HG03045 (cell line): ENCODE results near the gene ARHGAP26.

ENCODE experiments used
- ATAC-seq: cut with Tn5 transposase; IDR thresholded peaks from one replicate; pipeline ENCODE4 v1.9.1; 2021; ENCODE audit warnings: mild to moderate bottlenecking, moderate library complexity; ENCODE audit not compliant: unreplicated experiment

Gene ARHGAP26

DNA sequence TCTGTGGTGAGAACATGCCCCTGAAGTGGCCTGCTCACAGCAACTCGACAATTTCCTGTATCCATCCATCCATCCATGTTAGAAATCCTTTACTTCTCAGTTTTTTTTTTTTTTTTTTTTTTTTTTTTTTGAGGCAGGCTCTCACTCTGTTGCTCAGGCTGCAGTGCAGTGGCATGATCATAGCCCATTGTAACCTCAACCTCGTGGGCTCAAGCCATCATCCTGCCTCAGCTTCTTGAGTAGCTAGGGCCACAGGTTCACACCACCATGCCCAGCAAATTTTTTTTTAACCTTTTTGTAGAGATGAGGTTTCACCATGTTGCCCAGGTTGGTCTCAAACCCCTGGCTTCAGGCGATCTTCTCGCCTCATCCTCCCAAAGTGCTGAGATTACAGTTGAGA is 259.1 kb downstream of the ARHGAP26 start:
- no peak for ATAC-seq

DNA sequence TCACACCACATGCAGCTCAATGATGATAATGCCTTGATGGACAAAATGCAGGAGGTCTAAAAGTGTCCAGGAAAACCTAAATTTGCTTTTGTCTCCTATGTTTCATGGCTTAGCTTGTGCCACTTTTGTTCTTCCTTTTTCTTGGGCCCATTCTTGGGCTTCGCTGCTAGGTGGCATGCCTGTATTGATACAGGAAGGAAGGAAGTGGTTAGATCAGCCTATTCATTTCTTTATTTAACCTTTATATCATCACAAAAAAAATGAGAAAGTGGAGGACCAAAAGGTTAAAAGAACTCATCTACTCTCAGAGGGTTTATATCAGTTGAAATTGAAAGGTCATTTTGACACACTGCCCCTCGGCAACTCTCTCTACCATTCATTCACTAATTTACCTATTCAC is 260.2 kb downstream of the ARHGAP26 start:
- ATAC-seq = no peak

DNA sequence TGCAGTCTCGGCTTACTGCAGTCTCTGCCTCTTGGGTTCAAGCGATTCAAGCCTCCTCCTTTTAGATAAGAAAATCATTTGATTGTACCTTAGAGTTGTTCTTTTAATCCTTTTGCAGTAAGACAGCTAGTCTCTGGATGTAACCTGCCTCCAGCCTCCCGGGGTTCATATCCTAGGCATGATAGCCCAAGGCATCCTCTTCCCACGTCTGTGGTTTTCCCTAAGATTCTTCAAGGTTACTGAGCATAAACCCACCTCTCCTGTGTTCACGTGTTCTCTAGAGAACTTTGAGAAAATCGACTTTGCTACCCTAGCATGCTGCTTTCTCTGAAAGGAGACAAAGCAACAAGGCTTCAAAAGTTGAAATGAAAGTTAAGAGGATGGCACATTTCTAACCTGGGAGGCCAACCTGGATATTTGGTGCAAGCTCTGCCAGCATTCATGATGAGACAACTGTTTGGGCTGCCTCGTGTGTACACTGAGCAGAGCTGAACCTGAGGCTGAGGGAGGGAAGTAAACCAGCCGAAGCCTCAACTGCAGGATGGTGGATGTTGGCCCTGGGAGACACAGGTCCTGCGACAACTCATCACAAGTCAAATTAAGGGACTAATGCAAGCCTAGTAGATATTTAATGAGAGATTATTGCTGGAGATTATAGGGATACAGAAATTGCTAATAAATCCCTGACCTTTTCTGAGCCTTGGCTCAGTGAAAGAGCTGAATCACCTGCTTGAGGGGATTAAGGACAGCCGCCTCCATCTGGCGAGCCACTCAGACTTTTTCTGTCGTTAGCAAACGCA is 261.8 kb downstream of the ARHGAP26 start:
- no peak for ATAC-seq

DNA sequence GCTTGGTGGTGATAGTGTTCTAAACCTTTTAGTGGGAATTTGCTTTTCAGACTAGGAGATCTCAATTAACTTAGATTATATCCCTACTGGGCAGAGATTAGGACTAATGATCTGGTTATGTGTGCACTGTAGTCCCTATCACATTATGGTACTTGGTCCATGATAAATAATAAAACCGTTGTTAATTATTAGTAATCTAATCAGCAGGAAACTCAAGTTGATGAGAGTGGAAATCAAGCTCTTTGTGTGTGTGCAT is 262.3 kb downstream of the ARHGAP26 start:
- no peak for ATAC-seq

DNA sequence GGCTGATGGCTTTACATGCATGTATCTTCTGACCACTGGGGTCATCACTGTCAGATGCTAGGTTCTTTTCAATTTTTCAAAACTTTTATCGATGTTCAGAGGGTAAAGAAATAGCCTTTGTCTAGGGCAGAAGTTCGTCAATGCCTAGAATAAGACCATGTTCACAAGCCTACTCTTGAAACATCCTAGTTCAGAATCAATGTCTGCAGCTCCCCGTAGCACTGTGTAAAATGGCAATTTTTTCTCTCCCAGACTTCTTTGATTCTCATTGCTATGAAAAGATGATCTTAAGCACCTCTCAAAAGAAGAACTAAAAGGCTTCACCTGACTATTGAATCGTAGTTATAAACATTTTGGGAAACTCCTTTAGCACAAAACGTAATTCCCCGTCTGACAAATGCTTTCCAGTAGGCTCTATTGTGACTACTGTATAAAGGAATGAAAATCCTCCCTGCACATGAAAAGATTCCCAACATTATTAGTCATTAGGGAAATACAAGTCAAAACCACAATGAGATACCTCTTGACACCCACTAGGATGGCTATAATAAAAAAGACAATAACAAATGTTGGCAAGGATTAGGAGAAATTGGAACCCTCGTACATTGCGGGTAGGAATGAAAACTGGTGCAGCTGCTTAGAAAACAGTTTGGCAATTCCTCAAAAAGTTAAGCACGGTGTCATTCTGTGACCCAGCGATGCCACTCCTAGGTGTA is 263.5 kb downstream of the ARHGAP26 start:
- no peak for ATAC-seq

DNA sequence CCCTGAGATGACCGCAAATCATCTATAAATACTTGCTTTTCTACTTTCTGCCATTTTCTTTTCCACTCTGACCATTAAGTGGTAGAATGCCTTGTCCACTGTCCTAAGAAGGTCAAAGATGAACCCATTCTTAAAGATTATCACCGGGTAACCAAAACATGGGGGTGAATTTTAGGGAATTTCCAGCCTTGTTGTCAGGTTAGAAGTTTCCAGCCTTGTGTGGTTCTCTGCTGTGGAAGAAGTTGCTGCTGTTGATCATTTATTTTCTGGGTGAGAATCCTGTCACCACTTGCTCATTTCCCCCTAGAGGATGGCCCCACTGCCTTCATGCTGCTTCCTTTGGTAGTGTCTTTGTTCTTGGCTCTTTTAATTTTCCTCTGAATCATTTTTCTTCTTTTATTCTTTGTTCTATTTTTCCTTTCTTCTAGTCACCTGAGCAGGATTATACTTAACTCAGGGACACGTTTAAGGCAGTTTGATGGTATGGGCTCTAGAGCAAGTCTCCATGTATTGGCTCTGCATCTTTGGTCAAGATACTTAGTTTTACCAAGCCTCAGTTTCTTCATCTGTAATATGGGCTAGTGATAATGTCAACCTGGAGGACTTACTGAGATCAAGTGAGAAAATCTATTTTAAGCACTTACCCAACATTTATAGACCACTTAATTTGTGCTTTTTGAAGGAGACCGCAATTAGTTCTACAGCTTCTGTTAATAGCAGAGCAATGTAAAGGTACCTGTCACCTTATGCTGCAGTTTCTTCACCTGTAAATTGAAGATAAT is 266.2 kb downstream of the ARHGAP26 start:
- no peak for ATAC-seq

DNA sequence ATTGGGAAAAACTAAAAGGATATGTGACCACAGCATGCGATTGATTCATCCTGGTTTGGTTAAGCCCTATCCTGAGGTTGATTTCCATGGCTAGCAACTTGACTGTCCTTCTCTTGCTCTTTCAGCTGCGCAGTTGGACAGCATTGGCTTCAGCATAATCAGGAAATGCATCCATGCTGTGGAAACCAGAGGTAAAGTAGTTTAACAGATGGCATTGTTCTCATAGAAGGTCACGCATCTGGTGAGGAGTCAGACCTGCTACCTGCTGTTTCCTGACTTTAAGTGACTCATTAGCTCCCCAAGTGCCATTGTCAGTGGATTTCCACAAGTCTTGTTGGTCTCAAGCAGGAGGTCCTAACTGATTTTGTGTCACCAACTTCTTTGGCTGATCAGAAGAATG is 266.9 kb downstream of the ARHGAP26 start:
- no peak for ATAC-seq

DNA sequence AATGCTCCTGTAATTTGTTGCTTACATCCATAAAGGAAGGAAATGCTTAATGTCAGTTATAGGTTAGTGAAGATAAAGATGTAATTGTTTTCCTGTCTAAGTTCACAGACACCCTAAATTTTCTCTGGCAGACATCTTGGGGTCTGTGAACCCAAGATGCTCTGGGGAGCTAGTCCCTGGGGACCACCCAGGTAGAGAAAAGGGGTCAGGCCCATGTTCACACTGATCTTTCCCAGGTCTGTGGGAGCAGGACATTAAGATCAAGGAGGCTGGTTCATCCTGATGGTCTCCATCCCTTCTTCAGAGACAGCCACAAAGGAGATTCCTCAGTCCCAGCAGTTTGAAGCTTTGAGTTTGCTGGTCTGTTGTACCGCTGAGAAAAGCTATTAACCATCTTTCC is 267.5 kb downstream of the ARHGAP26 start:
- ATAC-seq = no peak

DNA sequence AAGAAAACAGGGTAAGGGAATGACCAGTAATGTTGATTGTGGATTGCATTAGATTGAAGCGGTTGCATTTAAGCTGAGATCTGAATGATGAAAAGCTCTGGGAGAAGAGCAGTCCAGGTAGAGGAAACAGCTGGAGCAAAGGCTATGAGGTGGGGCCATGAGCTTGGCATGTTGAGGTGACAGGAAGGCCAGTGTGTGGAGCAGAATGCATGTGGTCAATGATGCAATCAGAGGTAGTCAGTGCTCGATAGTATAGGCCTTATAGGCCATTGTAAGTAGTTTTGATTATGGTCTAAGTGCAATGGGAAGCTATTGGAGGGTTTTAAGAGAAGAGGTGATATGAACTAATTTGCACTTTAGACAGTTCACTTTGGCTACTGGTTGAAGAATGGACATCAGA is 270.4 kb downstream of the ARHGAP26 start:
- ATAC-seq = no peak

DNA sequence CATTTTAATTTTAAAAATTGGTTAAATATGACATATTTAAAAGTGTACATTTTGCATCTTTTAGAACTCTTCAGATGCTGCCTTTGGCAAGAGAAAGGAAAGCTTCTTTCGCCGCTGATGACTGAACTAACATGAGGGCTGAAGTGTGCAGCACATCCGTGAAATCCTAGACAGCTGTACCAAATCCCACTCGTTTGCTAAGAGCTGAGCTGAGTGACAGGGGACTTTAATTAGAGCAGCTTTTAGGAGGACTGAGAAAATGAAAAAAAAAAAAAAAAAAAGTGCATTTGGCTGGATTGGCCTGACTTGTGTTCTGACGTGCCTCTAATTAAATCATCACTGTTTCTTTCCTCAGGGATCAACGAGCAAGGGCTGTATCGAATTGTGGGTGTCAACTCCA is 271.3 kb downstream of the ARHGAP26 start:
- no peak for ATAC-seq

DNA sequence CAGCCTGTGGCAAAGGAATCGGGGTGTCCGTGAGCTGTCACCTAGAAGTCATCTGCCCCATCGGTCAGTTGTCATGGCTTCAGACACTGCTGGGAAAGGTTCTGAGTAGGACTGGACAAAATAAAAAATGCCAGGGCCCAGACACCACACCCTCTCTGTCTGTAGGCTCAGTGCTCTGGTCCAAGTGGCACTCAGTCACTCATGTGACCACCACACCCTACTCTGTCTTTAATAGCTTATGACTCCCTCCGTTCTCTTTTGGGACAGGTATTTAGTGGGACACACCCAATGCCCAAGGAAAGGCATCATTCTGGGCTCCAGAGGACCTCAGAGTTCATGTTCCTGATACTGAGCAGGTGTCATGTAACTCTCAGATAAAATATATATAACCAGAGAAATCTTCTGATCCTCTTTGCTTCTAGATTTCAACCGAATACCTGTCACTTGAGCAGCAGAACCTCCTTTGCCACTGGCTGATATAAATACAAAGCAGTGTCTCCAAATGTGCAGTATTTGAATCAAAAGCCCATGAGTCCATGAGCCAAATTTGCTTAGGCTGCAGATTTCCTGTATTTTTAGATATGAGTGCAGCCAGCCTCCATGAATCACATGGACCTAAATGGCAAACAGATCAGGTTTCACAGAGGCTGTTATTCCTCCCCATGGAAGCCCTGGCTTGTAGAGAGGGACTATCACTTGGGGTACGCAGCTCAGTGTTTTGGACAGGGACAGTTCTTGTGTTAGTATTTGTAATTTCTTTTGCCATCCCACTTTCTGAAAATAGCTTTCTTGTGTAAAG is 272.0 kb downstream of the ARHGAP26 start:
- no peak for ATAC-seq

DNA sequence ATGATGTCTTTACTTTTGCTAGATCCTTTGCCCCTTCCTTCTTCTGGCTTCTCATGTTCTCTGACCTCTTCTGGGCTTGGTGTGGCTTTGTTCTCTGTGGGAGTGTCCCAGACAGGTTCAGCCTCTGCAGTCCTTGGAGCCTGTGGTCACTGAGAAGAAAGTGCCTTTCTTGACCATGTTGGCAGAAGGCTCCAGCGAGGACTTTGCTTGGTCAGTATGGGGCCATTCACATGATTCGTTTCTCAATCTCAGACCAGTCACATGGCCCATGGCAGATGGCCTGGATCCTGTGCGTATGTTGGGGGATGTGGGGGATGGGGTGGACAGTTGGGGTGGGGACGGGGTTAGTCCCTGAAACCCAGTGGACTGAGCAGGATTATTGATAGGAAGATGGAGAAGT is 274.1 kb downstream of the ARHGAP26 start:
- ATAC-seq = no peak

DNA sequence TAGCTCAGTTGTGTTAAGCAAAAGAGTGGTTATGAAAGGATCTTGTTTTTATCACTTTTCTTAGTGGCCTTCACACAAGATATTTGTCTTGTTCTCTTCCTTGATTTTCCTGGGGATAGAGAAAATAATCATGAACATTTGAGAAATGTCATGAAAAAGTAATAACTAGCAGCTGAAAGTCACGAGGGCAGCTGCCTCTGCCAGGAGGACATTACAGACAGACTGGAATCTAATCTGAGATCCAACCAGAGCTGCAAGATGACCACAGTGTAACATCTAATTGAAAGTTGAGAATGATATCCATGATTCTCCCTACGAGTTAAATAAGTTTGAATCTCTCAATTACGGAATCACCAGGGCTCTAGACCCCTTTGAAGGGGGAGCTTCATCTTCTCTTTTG is 274.9 kb downstream of the ARHGAP26 start:
- ATAC-seq = no peak

DNA sequence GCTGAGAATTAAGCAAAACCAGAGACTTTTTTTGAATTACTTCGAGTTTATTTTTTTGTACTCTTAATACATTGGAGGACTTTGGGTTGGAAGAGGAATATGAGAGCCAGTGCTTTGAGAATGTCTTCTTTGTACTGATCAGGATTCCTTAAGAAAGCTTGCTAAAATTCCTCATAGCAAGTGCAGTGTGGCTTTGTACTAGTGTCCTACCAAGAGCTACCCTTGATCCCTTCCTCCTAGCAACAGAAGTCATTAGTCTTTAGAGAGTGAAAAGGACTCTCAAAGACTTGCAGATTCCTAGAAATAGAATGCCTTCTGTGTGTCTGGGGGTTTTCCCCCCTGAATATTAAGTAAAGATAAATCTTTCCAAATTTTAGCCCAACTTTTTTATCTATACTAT is 276.1 kb downstream of the ARHGAP26 start:
- no peak for ATAC-seq

DNA sequence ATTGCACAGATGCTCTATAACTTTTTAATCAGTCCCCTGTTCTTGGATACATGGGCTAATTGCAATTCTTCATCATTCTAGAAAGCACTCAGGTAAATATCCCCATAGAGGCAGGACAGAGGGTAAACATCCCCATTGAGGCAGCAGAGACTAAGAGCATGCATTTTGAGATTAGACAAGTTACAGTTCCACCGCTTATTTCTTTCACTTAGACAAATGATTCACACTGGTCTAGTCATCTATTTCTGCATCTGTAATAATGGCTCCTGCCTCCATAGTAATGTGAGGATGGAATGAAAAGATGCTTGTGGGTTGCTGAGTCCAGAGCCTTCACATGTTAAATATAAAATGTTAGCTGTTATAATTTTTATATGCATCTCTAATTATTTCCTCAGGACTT is 276.9 kb downstream of the ARHGAP26 start:
- no peak for ATAC-seq

DNA sequence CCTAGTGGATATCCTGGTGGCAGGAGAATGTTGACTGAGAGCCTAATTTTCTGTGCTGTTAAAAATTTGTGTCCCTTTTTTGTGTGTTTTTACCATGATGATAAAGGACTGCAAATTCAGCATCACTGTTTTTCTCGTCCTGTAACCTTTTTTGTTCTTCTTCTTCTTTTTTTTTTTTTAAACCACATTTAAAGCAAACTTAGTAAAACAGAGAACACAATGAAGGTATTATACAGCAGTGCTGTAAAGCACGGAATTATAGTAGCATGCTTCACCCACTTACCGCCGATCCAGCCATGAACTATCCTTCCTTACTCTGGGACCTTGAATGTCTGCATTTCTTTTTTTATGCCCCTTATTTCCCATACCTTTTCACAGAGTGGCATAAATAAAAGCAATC is 280.0 kb downstream of the ARHGAP26 start:
- ATAC-seq = no peak

DNA sequence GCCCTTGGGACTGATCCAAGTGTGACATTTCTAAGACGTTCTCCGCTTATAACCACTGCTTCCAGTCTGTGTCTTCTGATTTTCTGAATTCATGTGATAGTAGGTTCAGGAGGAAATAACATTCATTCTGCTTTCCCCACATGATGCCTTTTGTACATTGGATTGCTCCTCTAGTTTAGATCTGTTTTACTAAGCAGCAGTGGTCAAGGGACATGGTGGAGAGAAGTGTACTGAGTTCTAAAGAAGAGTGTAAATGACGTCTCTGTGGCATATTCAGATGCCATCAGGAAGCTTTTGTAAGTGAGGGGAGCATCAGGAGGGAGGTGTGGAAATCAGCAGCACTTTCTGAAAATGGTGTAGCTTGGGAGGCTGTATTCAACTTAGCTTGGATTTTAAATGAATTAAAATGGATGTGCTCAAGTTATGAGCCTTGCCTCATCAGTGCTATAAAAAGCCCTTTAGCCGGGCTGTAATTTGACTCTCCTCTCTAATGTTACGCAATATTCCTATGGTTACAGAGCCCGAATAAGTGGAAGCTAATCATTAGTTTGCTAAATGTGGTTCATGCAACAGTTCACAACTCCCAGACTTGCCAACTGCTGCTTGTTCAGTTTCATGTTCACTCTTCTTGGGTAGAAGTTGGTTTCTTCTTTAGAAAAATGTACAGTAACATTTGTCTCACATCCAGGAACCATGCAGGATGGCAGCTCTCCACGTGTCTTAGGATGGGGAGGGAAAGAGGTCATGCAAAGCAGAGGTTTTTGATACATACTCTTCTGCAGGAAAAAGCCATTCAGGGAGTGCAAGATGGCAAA is 281.3 kb downstream of the ARHGAP26 start:
- ATAC-seq = no peak

DNA sequence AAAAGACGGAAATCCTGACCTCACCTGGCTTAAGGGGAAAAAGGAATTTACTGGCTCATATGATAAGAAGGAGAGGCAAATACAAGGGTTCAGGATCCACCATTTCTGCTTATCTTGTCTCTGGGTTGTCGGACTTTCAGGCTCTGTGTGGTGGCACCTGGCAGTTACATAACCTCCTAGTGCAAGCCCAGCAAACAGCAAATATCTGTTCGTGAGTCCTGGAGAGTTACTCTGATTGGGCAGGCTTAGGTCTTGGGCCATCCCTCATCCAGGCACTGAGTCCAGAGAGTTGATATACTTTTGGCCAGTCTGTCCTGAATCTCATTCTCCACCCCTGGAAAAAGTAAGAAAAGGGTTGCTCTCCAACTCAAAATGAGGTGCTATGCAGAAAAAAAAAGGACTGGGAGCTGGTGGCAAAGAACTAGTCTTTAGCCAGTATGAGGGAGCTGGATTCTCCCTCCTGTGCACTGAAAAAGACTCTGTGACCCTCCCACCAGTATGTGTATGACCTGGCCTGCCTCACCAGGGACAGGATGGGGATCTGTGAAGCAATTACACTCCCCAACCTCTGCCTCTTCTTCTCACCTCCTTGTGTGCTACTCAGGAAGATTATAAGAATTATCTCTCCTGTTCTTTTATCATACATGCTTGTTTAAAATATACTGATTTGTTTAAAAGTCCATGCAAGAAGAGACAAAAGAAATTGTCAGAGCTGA is 282.9 kb downstream of the ARHGAP26 start:
- ATAC-seq = no peak

DNA sequence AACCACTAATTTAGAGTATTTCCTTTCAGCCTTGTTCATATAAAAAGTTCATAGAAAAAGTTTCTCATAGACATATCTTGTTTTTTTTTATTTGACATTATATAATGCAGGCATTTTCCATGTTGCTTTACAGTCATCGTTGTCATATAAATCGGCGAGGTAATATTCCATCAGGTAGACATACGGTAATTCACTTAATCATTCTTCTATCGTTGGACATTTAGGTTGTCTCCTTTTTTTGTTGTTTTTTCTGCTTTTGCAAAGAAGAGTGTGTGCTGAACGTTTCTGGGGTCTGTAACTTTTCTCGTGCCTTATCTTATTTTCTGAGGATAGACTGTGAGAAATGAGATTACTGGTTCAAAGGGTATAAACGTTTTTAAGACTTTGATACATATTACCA is 283.6 kb downstream of the ARHGAP26 start:
- ATAC-seq = no peak

DNA sequence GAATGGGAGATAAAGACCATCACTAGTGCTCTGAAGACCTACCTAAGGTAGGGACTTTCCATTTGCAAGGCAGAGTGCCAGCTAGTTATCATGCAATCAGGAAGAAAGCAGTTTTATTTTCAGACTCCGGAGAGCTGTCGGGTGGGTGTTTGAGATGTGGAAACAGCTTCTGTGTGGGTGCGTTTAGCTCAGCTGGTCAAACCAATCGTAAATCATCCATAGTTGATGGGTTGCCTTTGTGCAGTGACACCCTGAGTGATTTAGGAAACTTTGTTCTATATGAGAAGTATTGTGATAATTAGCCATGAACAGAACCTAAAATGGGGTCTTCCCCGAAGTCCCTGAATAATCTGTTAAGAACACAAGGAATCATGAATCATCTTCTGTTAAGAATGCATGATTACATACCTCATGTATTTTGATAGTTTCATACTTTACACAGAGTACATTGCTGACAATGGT is 284.3 kb downstream of the ARHGAP26 start:
- ATAC-seq = peak; percentile 48
